B cell (primary cell): Measurements from ENCODE around the gene RABGAP1L. TPM values are rescaled to one million over a fixed set of nuclear protein-coding genes. Genes with fewer than 3 reads are reported as not detected.

ENCODE experiments used
- ATAC-seq: fragments of 200-7000 bp; cut with Tn5 transposase; one replicate; pipeline ENCODE4 v1.10.0; 2021; ENCODE audit warnings: low read depth, mild to moderate bottlenecking, moderate number of reproducible peaks, moderate library complexity
- CTCF ChIA-PET: fragments of 350-600 bp; sonication (Branson Sonifier 250); formaldehyde crosslinking; loops from one replicate; lab custom pipeline; 2021; ENCODE audit warnings: antibody characterized with exemption, inconsistent platforms; lab: Charles Lee
- POLR2A ChIA-PET: fragments of 350-600 bp; sonication (Branson Sonifier 250); formaldehyde crosslinking; loops from one replicate; lab custom pipeline; 2021; ENCODE audit warnings: antibody characterized with exemption; lab: Charles Lee
- DNase-seq: peaks from one replicate; pipeline ENCODE4 v3.0.0; 2013
- H2AFZ ChIP-seq: 2 replicates; pipeline ENCODE4 v1.6.1; 2012; ENCODE audit warnings: mild to moderate bottlenecking, low read depth, low read length; ENCODE audit not compliant: insufficient read depth, poor library complexity, severe bottlenecking
- H3K27ac ChIP-seq, 2 donors: 1 replicate in 1 of 2; 2 replicates in 1 of 2; pipeline ENCODE4 v1.5.1; 2012 to 2013; ENCODE audit warnings: low read length in 2 of 2, mild to moderate bottlenecking in 2 of 2, moderate library complexity in 1 of 2
- H3K27me3 ChIP-seq, 4 experiments: fragments of 200-600 bp in 1 of 4; sonication (generic) in 1 of 4; replicated peaks in 1 of 4; 1 replicate in 2 of 4; 2 replicates in 2 of 4; pipeline versions ENCODE4 v1.6.1 to v1.7.0; 2013 to 2016; ENCODE audit warnings: low read length in 3 of 4, mild to moderate bottlenecking in 2 of 4, mixed read lengths in 1 of 4, moderate library complexity in 1 of 4; ENCODE audit not compliant: insufficient read depth in 4 of 4, control insufficient read depth in 3 of 4; ENCODE audit errors: control extremely low read depth in 1 of 4
- H3K36me3 ChIP-seq, 2 experiments: replicated peaks in 1 of 2; 1 replicate in 1 of 2; 2 replicates in 1 of 2; pipeline versions ENCODE4 v1.6.1 to v1.7.1; 2013; ENCODE audit warnings: low read length in 1 of 2; ENCODE audit not compliant: insufficient read depth in 2 of 2, control insufficient read depth in 1 of 2; ENCODE audit errors: control extremely low read depth in 1 of 2, extremely low read depth in 1 of 2
- H3K4me1 ChIP-seq, 2 donors: fragments of 200-600 bp in 1 of 2; sonication (generic) in 1 of 2; 1 replicate in 1 of 2; 2 replicates in 1 of 2; pipeline versions ENCODE4 v1.5.1 to v1.6.1; 2013 to 2017; ENCODE audit warnings: low read length in 2 of 2; ENCODE audit not compliant: control insufficient read depth in 2 of 2, insufficient read depth in 2 of 2
- H3K4me2 ChIP-seq: replicated peaks from 2 replicates; pipeline ENCODE3; 2012; ENCODE audit warnings: mild to moderate bottlenecking, low read depth, low read length; ENCODE audit not compliant: poor library complexity, severe bottlenecking
- H3K4me3 ChIP-seq, 5 experiments: fragments of 200-600 bp in 1 of 5; sonication (generic) in 1 of 5; 1 replicate in 3 of 5; 2 replicates in 2 of 5; pipeline versions ENCODE4 v1.5.1 to v1.7.0; 2011 to 2016; ENCODE audit warnings: low read length in 4 of 5, mild to moderate bottlenecking in 4 of 5, low read depth in 2 of 5, control low read depth in 1 of 5, moderate library complexity in 1 of 5; ENCODE audit not compliant: insufficient read depth in 1 of 5; ENCODE audit errors: control extremely low read depth in 1 of 5, extremely low read depth in 1 of 5
- H3K79me2 ChIP-seq: fragments of 200-600 bp; sonication (generic); one replicate; pipeline ENCODE4 v1.6.0; 2016; ENCODE audit warnings: low read length; ENCODE audit not compliant: control insufficient read depth, insufficient read depth
- H3K9ac ChIP-seq: fragments of 200-600 bp; sonication (generic); 2 replicates; pipeline ENCODE4 v1.6.1; 2017; ENCODE audit warnings: mild to moderate bottlenecking, low read length, moderate library complexity
- H3K9me3 ChIP-seq, 3 donors: one replicate each; pipeline versions ENCODE4 v1.6.1 to v1.7.1; 2013; ENCODE audit warnings: low read length in 2 of 3; ENCODE audit not compliant: control insufficient read depth in 2 of 3, insufficient read depth in 1 of 3; ENCODE audit errors: control extremely low read depth in 1 of 3
- H4K20me1 ChIP-seq: 2 replicates; pipeline ENCODE4 v1.6.0; 2012; ENCODE audit warnings: mild to moderate bottlenecking, low read length; ENCODE audit not compliant: insufficient read depth, control insufficient read depth, poor library complexity, severe bottlenecking
- H3K27ac Mint-ChIP-seq: one replicate; pipeline ENCODE4 v1.8.0; 2021; ENCODE audit warnings: mixed read lengths
- H3K27me3 Mint-ChIP-seq: one replicate; pipeline ENCODE4 v1.8.0; 2021; ENCODE audit warnings: mixed read lengths
- H3K4me1 Mint-ChIP-seq: one replicate; pipeline ENCODE4 v1.8.0; 2021; ENCODE audit warnings: mixed read lengths
- H3K4me3 Mint-ChIP-seq: one replicate; pipeline ENCODE4 v1.8.0; 2021; ENCODE audit warnings: mixed read lengths
- H3K9me3 Mint-ChIP-seq: one replicate; pipeline ENCODE4 v1.8.0; 2022; ENCODE audit warnings: mixed read lengths; ENCODE audit not compliant: insufficient read depth
- CTCF ChIP-seq: fragments of 200-600 bp; IDR thresholded peaks from one replicate; pipeline ENCODE4 v1.8.0; 2022; ENCODE audit warnings: antibody characterized with exemption, mild to moderate bottlenecking
- EZH2 ChIP-seq: IDR thresholded peaks from 2 replicates; pipeline ENCODE4 v1.6.1; 2012; ENCODE audit warnings: borderline replicate concordance, low read depth, mild to moderate bottlenecking, moderate library complexity, low read length; ENCODE audit not compliant: insufficient read depth, poor library complexity, severe bottlenecking
- WGBS: methylation state at CpG from one replicate; pipeline ENCODE4 v1.1.5; 2013; ENCODE audit warnings: missing lambda C conversion rate; ENCODE audit not compliant: insufficient coverage; 5-methylcytosine and 5-hydroxymethylcytosine counted together
- intact Hi-C: fragments of 100-400 bp; cut with micrococcal nuclease; formaldehyde crosslinking; loops from one replicate; pipeline ENCODE4 v1.10.0; 2022
- polyA plus RNA-seq: library from polyadenylated mRNA; depleted of rRNA; stranded (reverse); fragments of >200 nt; gene quantifications from 2 replicates; pipeline ENCODE4 v1.2.3, GENCODE V29; 2012
- total RNA-seq, 2 donors: library from RNA; stranded (reverse); fragments of 120-200 nt in 1 of 2; gene quantifications; 1 replicate in 1 of 2; 2 replicates in 1 of 2; pipeline versions ENCODE4 v1.2.3 to v1.2.4, GENCODE V29; 2013 to 2022

Gene RABGAP1L
- total and polyA plus RNA-seq, 2 donors (not counting 1 experiment from before 2014, with no cell fraction given) = 34.9 to 159 TPM

GRCh38 chr1:174222166-174222949, 63.0 kb downstream of the RABGAP1L start:
- peak overlapping the region; percentile 64 for H3K4me2 ChIP-seq
- H3K4me1 Mint-ChIP-seq = peaks cover 47% of the 10 kb centered on the region
- intact Hi-C loops = no loop called here
- TF ChIP-seq EZH2 = no peak
- TF ChIP-seq CTCF = no peak
- H3K27me3 Mint-ChIP-seq = no peaks in the 10 kb centered on the region
- ChIA-PET CTCF (interaction anchor here (0.7 to 1.5 kb wide), 4 partner anchors 129 to 577 kb away, joined by 3 read pairs; no protein-coding TSS in a partner anchor), POLR2A (interaction anchor here (0.7 kb wide), 1 partner anchor 660 kb away, joined by 5 read pairs; no protein-coding TSS in a partner anchor)
- peaks cover 46% of the 10 kb centered on the region in 2 donors for H3K4me1 ChIP-seq
- no peak overlapping the region for H3K4me3 ChIP-seq
- H3K79me2 ChIP-seq = peaks cover 46% of the 10 kb centered on the region
- WGBS = 100% methylated on average over 2 of the region's 4 CpGs
- no peaks in the 10 kb centered on the region for H3K9me3 Mint-ChIP-seq
- H3K27ac ChIP-seq = peak overlapping the region; percentile 30 to 67
- peaks cover 4 to 9% of the 10 kb centered on the region in 2 experiments for H3K36me3 ChIP-seq
- H3K27me3 ChIP-seq = no peaks in the 10 kb centered on the region
- no peak overlapping the region for H2AFZ ChIP-seq
- H3K27ac Mint-ChIP-seq = peak overlapping the region; percentile 80
- peak overlapping the region; percentile 41 for H3K9ac ChIP-seq
- DNase-seq (no peak), ATAC-seq (no peak)
- H4K20me1 ChIP-seq = no peaks in the 10 kb centered on the region
- peak overlapping the region; percentile 60 for H3K4me3 Mint-ChIP-seq
- H3K9me3 ChIP-seq = peaks cover 0 to 5% (median 0%) of the 10 kb centered on the region in 3 donors

- Mint-ChIP-seq H3K27me3 (no peaks in the 10 kb centered on the region), H3K9me3 (no peaks in the 10 kb centered on the region), H3K27ac (peak overlapping the region; percentile 1), H3K4me3 (no peak overlapping the region), H3K4me1 (peaks cover 45% of the 10 kb centered on the region)
- H2AFZ ChIP-seq = no peak overlapping the region
- ATAC-seq = no peak
- H3K36me3 ChIP-seq = peaks cover 4 to 14% of the 10 kb centered on the region in 2 experiments
- no CpG with 5 or more reads among the region's 1 CpG for WGBS
- H3K27ac ChIP-seq = no peak overlapping the region
- H3K4me2 ChIP-seq = no peak overlapping the region
- H3K4me3 ChIP-seq = no peak overlapping the region
- H3K4me1 ChIP-seq = peaks cover 30 to 33% of the 10 kb centered on the region in 2 donors
- ChIA-PET CTCF (no interaction called here), POLR2A (no interaction called here)
- no peak overlapping the region for H3K9ac ChIP-seq
- H3K27me3 ChIP-seq = no peaks in the 10 kb centered on the region
- peaks cover 0 to 5% (median 0%) of the 10 kb centered on the region in 3 donors for H3K9me3 ChIP-seq
- no peak for TF ChIP-seq EZH2
- no peak for TF ChIP-seq CTCF
- intact Hi-C loops = no loop called here
- DNase-seq = no peak
- peaks cover 63% of the 10 kb centered on the region for H3K79me2 ChIP-seq
- H4K20me1 ChIP-seq = no peaks in the 10 kb centered on the region
Measured at GRCh38 chr1:174224641-174225040, 65.3 kb downstream of the RABGAP1L start.
